NCI-H526 treated with DMSO at 0.1 percent for 48 hours (cell line): ENCODE data around the gene NUAK1.

ENCODE experiments used
- DNase-seq: peaks from one replicate; lab custom pipeline; 2025; lab: John Stamatoyannopoulos, UW

The NUAK1 gene

DNA sequence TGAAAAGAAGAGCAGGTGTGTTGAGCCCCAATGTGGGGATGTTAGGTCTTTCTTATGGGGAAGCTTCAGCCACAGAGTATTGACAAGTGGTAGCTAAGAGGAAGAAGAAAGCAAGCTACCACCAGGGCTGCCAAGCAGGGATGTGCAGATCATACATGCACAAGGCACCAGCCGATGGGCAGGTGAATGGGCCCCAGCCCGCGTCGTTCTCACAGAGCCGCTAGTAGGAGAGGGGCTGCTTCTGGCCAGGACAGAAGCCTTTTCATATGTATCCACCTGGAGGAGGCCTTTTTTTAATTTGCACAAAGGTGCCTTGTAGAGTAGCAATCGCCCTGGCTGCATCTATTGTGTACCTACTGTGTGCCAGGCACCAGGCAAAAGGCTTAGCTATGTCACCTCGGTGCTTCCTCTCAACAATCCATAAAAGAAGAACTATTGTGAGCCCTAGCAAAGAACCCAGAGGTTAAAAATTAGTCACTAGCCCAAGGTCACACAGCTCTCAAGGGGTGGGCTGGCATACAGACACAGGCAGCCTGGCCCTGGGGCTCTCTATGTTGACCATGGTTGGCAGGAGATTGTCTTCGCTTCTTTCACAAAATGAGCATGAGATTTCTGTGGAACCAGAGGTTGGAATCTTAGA, 8.2 kb downstream of the NUAK1 start:
- DNase-seq: no peak

DNA sequence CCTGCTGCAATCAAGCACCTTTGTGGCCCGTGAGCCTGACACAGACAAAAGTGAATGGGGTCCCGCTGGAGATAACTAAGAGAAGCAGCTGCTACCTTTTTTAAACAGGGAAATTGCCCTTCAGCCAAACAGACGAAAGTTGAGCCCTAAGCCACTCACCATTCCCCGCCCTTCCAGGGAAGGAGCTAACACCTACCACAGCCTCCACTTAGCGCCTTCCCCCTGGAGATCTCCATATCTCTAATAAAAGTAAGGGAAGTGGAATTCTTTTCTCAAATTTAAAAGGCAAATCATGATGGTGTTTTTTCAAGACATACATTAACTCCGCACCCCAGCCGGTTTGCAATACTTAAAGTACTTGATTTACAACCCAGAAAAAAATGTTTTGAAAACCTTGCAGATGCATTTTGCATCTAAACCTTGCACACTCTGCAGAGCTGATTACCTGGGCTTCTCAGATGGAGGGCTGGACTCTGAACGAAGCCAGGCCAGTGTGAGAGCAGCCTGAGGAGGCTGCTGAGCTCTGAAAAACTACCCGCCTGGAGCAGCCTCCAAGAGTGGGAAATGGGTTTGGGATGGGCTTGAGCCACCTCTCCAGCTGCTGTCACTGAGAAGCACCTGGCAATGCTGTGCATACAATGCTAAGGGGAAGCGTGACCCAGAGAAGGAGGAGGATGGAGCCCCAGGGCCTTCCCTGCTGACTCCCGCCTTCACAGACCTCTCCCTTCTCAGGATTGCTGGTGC, 10.0 kb downstream of the NUAK1 start:
- DNase-seq: no peak

DNA sequence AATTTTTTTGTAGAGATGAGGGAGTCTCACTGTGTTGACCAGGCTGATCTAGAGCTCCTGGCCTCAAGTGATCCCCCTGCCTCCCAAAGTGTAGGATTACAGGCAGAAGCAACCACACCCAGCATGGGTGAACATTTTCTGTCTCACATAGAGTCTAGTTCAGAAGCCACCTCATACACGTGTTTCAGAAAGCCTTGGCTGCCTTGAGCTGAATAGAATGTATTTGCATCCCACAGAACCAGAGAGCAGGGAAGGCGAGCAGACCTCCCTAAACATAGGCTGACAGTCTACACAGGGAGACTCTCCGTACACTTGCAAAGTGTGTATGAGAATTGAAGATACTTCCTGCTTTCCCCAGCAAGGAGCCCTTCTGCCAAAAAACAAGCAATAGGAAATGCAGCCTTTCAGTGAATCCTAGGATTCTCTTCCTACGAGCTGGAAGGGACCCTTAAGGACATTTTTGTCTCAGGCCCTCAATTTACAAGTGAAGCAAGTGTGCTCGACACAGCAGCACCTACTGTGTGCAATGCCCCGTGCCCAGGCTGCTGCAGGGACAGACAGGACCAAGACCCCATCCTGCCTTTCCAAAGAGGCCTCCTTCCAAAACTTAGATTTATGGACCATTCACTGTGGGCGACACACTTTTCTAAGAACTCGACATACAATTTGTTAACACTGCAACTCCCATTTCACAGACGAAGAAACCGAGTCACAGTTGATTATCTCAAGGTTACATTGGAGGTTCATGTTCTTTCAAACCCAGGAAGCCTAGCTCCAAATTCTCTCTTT, 11.2 kb downstream of the NUAK1 start:
- no peak for DNase-seq

DNA sequence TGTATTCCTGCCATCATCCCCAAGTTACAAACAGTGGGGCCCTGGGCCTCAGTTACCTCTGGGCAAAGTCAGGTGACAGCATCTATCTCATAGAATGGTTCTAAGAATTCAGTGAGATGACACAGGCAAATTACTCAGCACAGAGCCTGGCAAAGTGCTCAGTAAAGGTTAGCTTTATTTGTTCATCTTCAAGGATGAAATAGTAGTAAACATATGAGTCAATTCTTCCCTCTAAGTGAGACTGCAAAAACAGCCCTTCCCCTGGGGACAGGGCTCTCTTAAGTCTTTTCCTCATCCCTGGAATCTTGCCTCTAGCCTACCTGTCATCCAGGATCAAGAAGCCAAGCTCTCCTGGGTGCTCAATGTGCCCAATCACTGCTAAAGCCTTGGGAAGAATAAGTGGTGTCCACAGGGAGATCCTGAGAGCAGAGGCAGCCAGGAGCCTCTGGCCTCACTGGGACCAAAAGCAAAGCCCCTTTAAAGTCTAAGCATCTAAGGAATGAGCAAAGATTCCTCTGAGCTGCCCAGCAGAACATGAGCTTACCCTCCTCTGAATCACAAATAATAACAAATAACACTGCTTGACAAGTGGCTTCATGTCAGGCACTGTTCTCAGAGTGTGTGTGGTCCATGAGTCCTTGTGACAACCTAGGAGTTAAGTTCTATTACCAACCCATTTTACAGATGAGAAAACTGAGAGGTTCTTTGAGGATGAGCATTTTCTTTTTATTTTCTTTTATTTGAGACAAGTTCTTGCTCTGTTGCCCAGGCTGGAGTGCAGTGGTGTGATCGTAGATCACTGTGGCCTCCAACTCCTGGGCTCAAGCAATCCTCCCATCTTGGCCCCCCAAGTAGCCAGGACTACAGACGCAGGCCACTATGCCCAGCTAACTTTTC, 12.1 kb downstream of the NUAK1 start:
- DNase-seq: no peak

DNA sequence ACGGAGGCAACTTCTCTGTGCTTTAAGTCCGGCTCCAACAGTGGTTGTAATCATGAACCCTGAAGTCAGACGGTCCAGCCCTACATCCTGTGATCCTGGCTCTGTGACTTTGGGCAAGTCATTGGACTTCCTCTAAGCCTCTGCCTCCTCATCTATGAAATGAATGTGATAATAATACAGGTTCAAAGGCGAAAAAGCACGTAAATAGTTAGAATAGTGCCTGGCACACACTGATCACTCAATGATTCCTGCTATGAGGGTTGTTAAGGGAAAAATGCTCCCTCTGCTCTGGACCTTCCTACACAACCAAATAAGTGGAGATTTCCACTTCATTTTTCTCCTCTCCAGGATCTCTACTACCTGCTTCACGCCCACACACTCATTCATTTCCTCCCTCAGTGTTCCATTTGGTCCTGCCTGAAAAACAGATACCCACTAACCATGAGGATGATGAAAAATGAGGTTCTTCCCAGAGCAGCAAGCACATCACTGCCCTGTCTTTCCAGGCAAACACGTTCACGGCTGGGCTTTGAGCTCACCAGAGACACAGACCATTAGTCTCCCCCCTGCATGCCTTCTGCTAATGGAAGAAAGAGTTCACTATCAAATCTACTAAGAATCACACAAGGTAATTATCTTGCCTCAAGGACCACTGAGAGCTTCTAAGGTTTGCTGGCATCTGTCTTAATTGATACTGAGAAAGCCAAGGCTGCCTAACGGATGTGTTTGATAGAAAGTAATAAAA, 13.2 kb downstream of the NUAK1 start:
- DNase-seq: no peak

DNA sequence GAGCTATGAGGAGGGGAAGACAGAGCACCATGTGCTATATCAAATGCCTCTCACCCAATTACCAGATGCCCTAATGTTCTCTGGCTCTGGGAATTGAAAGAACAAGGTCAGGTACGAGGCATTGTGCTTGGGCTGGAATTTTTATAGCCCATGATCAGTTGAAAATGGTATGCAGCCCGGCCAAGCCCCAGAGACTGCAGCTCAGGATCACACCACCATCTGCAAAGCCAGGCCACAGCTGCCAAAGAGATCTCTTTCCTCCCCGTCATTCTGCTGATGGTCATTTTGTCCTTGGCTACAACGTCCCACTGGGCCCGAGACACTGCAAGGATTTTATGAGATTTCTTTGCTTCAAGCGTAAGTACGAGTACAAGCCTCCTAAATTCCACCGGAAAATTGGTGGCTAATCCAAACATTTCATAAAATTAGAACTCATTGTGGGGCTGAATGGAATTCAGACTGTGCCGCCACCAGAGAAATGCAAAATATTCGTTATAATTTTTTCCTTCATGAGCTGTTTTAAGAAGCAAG, 15.1 kb downstream of the NUAK1 start:
- no peak for DNase-seq

DNA sequence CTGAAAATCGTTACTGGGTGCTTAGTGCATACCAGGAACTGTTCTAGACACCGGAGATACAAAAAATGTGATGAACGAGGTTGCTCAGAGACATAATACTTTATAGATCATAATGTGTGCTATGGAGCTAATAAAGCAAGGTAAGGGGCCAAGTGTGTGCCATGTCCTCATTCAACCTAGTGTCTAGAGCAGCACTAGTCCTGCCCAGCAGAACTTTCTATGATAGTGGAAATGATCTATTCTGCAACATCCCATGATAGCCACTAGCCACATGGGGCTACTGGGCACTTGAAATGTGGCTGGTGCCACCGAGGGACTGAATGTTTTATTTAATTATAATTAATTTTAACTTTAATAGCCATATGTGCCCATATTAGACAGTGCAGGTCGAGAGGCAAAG, 15.6 kb downstream of the NUAK1 start:
- DNase-seq: no peak

DNA sequence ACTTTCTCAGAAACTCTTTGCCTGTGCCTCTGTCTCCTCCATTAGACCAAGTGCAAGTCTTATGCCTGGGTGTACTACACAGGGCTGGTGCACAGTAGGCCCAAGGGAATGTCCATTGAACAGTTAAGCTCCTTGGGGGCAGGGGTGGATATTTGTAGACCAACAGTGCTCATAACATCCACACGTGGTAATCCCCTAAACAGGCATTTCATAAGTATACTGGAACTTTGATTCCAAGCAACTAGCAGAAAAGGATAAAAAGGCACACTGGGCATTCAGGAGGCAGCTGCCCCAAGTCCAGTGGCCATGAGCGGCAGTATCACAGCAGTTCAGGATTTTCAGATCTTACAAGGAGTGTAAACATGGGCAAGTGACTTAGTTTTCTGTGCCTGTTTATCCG, 16.8 kb downstream of the NUAK1 start:
- no peak for DNase-seq

DNA sequence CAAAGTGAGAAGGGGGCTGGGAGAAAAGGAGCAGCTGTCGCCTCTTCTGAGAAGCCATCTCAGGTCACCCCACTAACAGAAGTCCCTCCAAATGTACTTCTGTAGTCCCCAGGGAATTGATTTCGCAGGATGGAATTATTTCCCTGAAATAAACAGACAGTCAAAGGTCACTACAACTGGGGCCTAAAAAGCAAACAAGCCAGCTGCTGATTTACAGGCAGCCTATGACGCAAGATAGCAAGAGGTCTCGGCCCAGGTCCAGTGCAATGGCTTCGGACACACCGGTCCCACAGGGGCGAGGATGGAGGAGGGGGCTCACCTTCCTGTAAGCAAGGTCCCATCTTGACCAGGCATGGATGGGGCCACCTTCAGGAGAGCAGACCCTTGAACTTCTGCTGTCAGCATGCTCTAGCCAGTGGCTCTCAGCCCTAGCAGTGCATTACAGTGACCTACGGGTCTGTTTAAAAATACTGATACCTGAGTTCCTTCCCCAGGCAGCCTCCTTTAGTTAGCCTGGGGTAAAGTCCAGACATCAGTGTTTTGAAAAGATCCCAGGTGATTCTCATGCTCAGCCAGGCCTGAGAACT, 18.1 kb downstream of the NUAK1 start:
- DNase-seq: no peak

DNA sequence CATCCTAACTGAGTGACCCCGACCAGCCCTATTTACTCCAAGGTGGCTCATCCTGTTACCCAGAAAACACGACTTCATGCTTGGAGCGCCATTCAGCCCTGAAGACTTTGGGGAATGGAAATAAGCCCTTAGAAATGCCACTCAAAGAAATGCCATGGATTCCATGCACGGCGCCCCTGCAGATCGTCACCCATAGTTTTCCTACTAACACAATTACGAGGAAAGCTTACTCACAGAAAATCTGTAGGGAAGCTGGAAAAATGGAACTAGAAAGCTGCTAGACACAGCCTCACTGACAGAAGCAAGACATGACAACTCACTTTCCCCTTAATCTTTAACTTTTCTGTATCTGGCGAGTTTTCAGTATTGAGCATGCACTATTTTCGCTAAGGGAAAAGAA, 19.5 kb downstream of the NUAK1 start:
- DNase-seq: no peak

DNA sequence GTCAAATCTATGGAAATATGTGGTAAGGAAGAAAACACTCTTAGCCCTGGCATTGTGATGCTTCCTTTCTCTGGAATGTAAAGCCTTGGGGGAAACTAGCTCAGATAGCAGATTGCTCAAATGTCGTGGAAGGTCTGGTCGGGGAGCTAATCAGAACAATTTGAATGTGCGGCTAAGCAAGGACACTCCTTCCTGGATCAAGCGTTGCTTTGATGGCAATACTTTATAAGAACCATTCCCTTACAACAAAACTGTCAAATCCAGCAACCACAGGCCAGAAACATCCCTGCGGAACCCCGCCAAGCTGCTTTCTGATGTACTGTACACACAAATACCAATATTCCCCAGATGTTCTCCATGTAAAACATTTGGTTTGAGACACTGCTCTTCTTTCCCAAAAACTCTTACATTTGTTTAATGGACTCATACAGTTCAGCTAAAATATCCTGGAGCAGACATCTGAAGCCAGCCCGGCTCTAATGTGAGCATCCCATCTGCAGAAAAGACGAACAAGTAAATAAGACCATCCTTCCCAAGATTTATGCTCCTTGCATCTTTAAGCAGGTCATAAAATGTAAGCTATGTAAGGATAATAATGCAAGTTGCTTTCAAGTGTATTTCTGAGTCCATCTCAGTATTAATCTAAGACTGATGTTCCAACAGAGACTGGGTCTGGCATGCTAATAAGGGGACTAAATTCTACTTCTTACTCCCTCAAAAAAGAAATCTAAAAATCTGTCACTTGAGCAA, 20.2 kb downstream of the NUAK1 start:
- no peak for DNase-seq

DNA sequence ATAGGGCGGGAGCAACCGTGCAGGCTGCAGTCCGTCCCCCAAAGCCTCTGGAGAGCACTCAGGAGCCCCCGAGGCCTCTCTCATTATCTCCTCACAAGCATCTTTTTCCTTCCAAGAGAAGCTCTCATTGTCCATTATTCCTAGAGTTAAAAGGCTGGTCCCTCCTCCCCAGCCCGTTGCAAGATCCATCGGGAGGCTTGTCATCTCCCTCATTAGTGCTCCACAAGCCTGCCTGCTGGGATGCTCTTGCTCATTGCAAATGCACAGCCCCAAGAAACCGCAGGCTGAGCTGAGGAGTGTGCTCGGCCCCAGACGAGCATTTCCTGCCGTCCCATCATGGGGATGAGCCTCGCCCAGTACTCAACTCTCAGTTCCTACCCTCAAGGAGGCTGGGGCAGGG, 23.3 kb downstream of the NUAK1 start:
- DNase-seq: no peak

DNA sequence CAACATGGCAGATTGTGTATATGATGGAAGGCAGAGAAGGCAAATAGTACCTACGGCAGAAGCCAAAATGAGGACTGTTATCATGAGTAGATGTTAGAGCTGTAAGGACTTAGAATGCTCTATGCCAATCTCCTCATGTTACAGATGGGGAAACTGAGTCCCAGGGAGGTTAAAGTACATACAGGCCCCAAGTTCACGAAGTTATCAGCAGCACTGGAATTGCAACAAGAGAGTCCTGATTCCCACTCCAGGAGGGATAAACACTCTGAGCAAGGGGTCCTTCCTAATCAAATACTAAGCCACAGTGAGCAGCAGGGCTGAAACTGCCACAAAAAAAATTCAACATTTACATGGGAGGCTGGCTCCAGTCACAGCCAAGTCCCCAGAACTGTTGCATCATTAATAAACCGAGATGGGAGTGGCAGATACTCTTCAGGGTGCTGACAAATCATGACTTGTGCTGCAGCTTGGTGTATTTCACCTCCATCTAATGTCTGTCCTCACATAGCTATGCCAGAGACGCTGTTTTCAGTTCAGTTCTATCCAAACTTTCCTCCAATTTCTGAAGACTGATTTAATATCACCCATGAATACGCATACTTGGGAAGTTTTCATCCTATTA, 24.2 kb downstream of the NUAK1 start:
- DNase-seq: no peak

DNA sequence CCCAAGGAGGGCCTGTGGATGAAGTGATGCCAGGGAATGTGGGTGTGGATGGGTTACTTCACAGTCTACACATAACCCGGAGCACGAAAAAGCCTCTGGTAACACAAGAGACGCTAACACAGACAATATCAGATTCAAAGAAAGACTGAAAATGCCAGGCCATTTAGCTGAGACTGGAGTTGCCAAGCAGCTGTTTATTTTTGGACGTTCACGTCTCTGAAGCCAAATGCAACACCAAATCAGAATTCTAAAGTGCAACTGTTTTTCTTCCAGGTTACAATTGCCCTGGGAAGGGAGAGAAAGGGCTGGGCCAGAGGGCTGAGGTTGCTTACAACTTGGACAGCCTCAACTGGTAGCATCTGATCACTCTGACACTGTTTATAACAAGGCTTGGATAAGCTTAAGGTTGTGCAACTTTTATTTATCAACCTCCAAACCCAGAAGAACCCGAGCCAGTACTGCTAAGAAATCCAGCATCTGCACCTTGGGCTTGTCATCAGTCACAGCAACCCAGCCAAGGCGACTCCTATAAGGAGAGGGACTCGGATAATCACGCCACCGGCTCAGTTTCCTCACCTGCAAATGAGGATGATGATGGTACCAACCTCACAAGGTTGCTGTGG, 24.8 kb downstream of the NUAK1 start:
- DNase-seq: no peak

DNA sequence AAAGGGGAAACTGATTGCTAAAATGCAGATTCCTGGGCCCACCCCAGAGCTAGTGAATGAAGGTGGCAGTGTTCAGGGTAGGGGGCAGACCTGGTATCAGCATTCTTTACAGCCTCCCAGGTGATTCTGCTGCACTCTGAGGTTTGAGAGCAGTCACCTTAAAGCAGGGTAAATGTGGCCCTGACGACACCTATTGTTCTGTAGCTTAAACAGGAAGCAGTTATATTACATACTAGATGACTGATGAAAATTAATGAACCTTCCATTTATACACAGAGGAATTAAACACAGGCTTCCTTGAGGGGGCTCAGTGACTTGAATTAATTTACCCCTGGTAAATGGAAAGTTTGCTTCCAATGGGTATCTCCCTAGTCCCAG, 25.3 kb downstream of the NUAK1 start:
- DNase-seq: no peak

DNA sequence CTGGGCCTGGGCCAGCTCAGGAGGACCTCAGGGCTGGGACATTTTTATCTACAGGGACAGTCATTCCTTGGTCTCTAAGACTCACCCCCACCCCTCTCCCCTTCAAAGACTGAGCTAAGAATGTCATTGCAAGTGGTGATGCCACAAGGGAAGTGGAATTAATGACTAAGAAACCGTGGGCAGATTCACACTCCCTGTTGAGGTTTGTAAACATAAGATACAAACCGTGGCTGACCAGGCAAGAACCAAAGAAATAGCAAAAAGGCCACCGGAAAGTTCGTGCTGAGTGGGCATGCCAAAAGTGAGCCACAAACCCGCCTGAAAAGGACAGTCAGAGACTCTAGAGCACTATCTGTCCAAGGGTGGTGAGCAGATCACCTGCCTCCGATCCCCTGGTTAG, 25.7 kb downstream of the NUAK1 start:
- DNase-seq: no peak

DNA sequence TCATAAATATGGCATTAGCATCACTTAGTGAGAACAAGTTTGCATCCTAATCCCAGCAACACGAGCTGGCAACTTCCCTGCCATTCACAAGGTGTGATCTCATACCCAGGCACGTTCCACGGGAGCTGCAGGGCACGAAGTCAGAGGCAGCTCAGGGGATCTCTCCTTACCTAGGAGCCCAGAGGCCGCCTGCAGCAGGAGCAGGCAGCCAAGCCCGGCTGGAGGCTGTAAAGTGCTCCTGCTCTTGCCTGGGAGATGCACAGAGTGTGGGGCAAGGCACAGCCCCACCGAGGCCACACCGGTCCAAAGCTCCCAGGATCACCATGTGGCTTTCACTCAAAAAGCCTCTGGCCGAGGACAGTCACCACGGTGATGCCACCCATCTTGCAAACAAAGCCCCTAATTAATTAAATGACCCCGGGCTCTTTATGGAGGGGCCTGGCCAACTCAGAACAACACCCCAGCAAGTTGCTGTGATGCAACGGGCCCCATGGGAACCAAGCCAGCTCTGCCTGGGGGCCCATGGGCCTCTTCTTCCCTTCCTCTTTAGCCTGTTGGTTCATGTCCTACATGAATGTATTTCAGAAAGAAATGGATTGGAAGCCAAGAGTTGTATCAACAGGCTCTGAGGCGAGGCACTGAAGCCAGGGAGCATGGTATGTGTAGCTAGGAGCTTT, 26.5 kb downstream of the NUAK1 start:
- no peak for DNase-seq

DNA sequence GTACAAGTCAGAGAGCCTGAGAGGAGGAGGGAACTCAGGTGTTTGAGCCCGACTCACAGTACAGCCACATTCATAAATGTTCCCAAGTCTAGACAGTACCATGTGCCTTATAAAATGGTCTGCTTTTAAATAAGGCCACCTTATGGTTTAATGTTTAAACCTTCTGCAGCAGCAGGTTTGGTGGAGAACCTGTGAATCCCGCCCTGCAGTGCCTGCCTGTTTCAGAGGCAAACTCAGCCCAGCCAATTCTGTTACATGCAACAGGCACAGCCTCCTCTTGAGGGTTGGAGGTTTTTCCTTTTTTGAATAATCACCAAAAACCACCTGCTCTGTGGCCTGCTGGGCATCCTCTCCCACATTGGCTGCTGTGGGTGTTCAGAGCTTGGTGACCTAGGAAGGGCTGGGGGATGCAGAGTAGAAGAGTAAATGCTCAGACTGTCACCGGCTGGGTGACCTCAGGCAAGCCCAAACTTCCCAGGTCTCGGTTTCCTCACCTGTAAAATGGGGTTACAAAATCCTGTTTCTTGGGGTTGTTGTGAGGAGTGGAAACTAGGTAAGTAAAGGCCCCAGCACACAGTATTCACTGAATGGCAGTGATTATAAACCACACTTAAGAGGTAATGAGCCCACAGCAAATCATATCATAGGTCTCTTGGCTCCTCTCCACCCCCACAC, 28.0 kb downstream of the NUAK1 start:
- no peak for DNase-seq
